Memory B cell (primary cell): Measurements from ENCODE around the gene GUCA1A.
"Not testable (repeated sequence)": the region's sequence is repeated elsewhere in the genome, so short reads cannot be mapped to it uniquely, and the experiment has no call there.

Source experiments
- ATAC-seq: fragments of 150-1000 bp; cut with Tn5 transposase; 2 replicates; pipeline ENCODE4 v1.10.0; 2021; ENCODE audit warnings: low read depth, mild to moderate bottlenecking, moderate library complexity
- DNase-seq, 2 donors: peaks; one replicate each; pipeline ENCODE4 v3.0.0; 2022; ENCODE audit warnings: low spot score in 2 of 2
- H3K27ac Mint-ChIP-seq: one replicate; pipeline ENCODE4 v1.8.0; 2022; ENCODE audit warnings: mild to moderate bottlenecking, moderate library complexity, mixed read lengths
- H3K27me3 Mint-ChIP-seq: one replicate; pipeline ENCODE4 v1.8.0; 2022; ENCODE audit warnings: mixed read lengths
- H3K36me3 Mint-ChIP-seq: one replicate; pipeline ENCODE4 v1.8.0; 2022; ENCODE audit warnings: mild to moderate bottlenecking, mixed read lengths
- H3K4me1 Mint-ChIP-seq: one replicate; pipeline ENCODE4 v1.8.0; 2022; ENCODE audit warnings: mixed read lengths
- H3K4me3 Mint-ChIP-seq: one replicate; pipeline ENCODE4 v1.8.0; 2022; ENCODE audit warnings: mild to moderate bottlenecking, moderate library complexity, mixed read lengths
- H3K9me3 Mint-ChIP-seq: one replicate; pipeline ENCODE4 v1.8.0; 2022; ENCODE audit warnings: mixed read lengths

GUCA1A gene

GRCh38 chr6:42175860-42176259, 2.7 kb downstream of the GUCA1A start:
- Mint-ChIP-seq H3K36me3 (no peaks in the 10 kb centered on the region), H3K9me3 (no peaks in the 10 kb centered on the region), H3K27ac (no peak overlapping the region), H3K4me1 (no peaks in the 10 kb centered on the region), H3K4me3 (no peak overlapping the region), H3K27me3 (peaks cover 11% of the 10 kb centered on the region)
- DNase-seq (no peak), ATAC-seq (no peak)

DNA sequence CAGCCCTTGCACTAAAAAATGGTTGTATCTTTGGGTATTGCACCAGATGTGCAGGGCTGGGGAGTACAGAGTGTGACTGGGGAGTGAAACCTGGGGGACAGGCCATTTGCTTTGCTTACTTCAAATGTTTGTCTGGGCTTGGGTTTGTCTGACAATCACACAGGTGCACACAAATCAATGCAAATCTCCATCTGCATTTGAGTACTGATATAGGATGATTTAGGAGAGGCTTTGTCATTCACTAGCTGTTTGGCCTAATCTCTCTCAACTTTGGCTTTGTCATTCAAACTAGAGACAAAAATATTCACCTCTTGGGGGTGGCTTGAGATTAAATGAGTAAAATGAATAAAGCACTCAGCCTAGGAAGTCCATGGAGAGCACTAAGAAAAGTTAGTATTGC, 3.8 kb downstream of the GUCA1A start:
- Mint-ChIP-seq H3K27ac (no peak overlapping the region), H3K9me3 (no peaks in the 10 kb centered on the region), H3K27me3 (peaks cover 11% of the 10 kb centered on the region), H3K36me3 (no peaks in the 10 kb centered on the region), H3K4me1 (no peaks in the 10 kb centered on the region), H3K4me3 (no peak overlapping the region)
- no peak for DNase-seq
- no peak for ATAC-seq

DNA sequence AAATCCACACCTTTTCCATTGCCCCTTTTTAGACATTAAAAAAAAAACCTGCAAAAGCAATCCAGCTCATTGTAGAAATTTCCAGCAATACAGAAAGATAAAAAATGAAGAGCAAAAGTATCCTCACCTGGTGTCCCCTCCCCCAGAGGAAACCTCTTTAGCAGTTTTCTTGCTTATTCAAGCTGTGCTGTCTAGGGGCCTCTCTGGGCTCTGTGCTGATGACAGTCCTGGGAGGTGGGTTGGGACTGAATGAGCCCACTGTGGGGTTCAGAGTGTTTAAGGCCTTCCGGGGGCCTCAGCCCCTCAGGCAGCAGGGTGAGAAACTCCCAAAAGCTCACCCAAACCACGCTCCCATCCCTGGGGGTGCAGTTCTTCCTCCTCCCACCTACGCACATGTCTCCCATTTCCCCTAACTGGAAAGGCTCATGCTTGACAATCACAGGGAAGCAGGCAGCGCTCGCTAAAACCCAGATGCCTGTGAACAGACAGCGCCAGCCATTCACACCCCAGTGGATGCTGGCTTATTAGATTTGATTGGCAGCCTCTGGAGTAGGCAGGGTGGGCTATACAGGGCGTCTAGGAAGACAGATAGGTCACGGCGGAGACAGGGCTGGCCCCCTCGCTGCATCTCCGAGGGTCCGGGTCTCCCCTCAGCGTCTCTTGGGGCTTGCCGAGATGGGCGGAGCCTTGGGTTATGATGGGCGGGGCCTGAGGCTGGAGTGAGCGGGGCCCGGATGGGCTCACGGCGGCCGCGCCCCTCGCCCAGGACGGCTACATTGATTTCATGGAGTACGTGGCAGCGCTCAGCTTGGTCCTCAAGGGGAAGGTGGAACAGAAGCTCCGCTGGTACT, 4.6 kb downstream of the GUCA1A start:
- ATAC-seq (peak; percentile 32), DNase-seq (no peak)
- no peaks in the 10 kb centered on the region for H3K9me3 Mint-ChIP-seq

DNA sequence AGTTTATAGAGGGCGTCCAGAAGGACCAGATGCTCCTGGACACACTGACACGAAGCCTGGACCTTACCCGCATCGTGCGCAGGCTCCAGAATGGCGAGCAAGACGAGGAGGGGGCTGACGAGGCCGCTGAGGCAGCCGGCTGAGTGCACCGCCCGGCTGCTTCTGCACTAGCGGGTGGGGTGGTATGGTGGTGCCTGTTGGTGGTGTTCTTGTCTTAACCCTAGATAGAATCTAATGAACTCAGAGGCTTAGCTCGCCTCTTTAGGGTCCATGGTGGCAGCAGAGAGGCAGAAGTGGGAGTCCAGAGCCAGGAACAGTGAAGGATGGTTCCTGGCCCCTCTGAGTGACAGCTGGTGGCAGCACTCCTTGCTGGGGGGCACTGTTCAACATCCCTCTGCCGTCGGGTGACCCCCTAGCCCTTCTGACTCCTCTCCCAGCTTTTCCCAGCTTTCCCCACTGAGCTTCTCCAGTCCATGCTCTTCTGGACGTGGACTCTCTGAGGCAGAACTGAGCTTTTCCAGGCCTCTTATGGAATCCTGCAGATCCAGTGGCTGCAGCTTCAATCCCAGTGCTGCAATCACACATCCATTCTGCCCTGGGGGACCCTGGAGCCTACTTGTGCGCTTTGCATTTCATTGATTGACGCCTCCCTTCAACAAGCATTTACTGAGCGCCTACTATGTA, 6.2 kb downstream of the GUCA1A start:
- H3K27ac Mint-ChIP-seq, result no peak overlapping the region
- no peaks in the 10 kb centered on the region for H3K4me1 Mint-ChIP-seq

More for the DNA sequence above, 4.6 kb downstream of the GUCA1A start:
- Mint-ChIP-seq H3K4me1 (no peaks in the 10 kb centered on the region), H3K27ac (no peak overlapping the region), H3K4me3 (peak overlapping the region; percentile 21), H3K27me3 (peaks cover 12% of the 10 kb centered on the region), H3K36me3 (no peaks in the 10 kb centered on the region)

GRCh38 chr6:42179945-42180313, 6.8 kb downstream of the GUCA1A start:
- Mint-ChIP-seq H3K27me3 (peaks cover 10% of the 10 kb centered on the region), H3K4me3 (no peak overlapping the region), H3K27ac (no peak overlapping the region), H3K4me1 (no peaks in the 10 kb centered on the region), H3K36me3 (no peaks in the 10 kb centered on the region), H3K9me3 (no peaks in the 10 kb centered on the region)
- ATAC-seq (no peak), DNase-seq (no peak)

More for the DNA sequence above, 6.2 kb downstream of the GUCA1A start:
- Mint-ChIP-seq H3K27me3 (peaks cover 10% of the 10 kb centered on the region), H3K4me3 (no peak overlapping the region), H3K9me3 (no peaks in the 10 kb centered on the region), H3K36me3 (no peaks in the 10 kb centered on the region)
- no peak for ATAC-seq
- no peak for DNase-seq

GRCh38 chr6:42182101-42182500, 8.9 kb downstream of the GUCA1A start:
- Mint-ChIP-seq H3K27me3 (peaks cover 10% of the 10 kb centered on the region), H3K4me1 (no peaks in the 10 kb centered on the region), H3K27ac (no peak overlapping the region), H3K9me3 (no peaks in the 10 kb centered on the region), H3K4me3 (no peak overlapping the region), H3K36me3 (peaks cover 4% of the 10 kb centered on the region)
- DNase-seq (no peak), ATAC-seq (no peak)

GRCh38 chr6:42184475-42184874, 11.3 kb downstream of the GUCA1A start:
- DNase-seq (no peak), ATAC-seq (no peak)
- Mint-ChIP-seq H3K4me1 (no peaks in the 10 kb centered on the region), H3K4me3 (no peak overlapping the region), H3K27me3 (peaks cover 7% of the 10 kb centered on the region), H3K9me3 (no peaks in the 10 kb centered on the region), H3K27ac (no peak overlapping the region), H3K36me3 (peaks cover 4% of the 10 kb centered on the region)

GRCh38 chr6:42185597-42185996, 12.4 kb downstream of the GUCA1A start:
- DNase-seq (no peak), ATAC-seq (no peak)
- Mint-ChIP-seq H3K9me3 (no peaks in the 10 kb centered on the region), H3K27me3 (peaks cover 3% of the 10 kb centered on the region), H3K36me3 (peaks cover 5% of the 10 kb centered on the region), H3K4me3 (no peak overlapping the region), H3K4me1 (no peaks in the 10 kb centered on the region), H3K27ac (no peak overlapping the region)

GRCh38 chr6:42188406-42188805, 15.2 kb downstream of the GUCA1A start:
- H3K36me3 Mint-ChIP-seq, result peaks cover 8% of the 10 kb centered on the region
- no peak for DNase-seq
- H3K27ac Mint-ChIP-seq, result no peak overlapping the region
- no peaks in the 10 kb centered on the region for H3K4me1 Mint-ChIP-seq
- H3K9me3 Mint-ChIP-seq, result no peaks in the 10 kb centered on the region
- peaks cover 1% of the 10 kb centered on the region for H3K27me3 Mint-ChIP-seq
- no peak overlapping the region for H3K4me3 Mint-ChIP-seq
- ATAC-seq, result no peak

- H3K27me3 Mint-ChIP-seq, result no peaks in the 10 kb centered on the region
- ATAC-seq (no peak), DNase-seq (no peak)
- H3K36me3 Mint-ChIP-seq, result peaks cover 10% of the 10 kb centered on the region
- no peaks in the 10 kb centered on the region for H3K4me1 Mint-ChIP-seq
- no peak overlapping the region for H3K4me3 Mint-ChIP-seq
- no peaks in the 10 kb centered on the region for H3K9me3 Mint-ChIP-seq
- no peak overlapping the region for H3K27ac Mint-ChIP-seq
Observed at GRCh38 chr6:42190554-42191183, 17.5 kb downstream of the GUCA1A start.

- DNase-seq, H3K9me3 Mint-ChIP-seq, H3K4me1 Mint-ChIP-seq, H3K27ac Mint-ChIP-seq, H3K4me3 Mint-ChIP-seq, H3K27me3 Mint-ChIP-seq, ATAC-seq, H3K36me3 Mint-ChIP-seq: not testable (repeated sequence)
Observed at GRCh38 chr6:42192385-42192784, 19.2 kb downstream of the GUCA1A start.

DNA sequence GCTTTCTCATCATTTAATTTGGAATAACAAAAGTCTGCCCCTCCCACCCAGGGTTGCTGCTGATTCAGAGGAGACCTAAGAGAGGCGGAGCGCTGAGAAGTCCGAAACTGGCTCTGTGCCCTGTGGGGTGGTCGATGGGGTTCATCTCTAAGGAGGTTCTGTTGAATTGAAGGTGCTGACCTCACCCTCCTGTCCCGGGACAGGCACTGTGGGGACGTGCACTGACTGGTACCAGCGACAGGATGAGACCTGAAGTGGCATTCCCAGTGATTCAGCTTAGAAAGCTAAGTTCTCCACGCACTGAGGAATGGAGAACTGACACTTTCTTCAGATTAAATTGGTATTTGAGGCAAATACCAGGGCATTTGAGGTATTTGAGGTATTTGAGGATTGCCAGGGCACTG, 20.3 kb downstream of the GUCA1A start:
- no peak for DNase-seq

DNA sequence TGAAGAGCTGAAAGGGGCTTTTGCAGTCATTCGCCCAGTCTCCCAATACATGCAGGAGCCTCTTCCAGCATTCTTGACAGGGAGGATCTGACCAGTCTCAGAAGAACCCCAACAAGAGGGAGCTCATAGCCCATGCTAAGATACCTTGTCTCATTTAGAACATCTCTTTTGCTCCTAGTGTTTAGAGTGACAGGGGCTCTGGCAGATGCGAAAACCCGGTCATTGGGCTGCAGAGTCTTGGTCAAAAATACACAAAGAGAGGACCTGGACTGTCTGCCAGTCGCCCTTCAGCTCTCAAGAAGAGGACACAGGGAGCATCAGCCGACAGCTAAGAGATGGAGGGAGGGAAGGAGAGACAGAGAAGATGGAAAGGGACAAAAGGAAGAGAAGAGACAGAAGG, 20.9 kb downstream of the GUCA1A start:
- H3K36me3 Mint-ChIP-seq, result peaks cover 9% of the 10 kb centered on the region
- no peak overlapping the region for H3K4me3 Mint-ChIP-seq
- H3K9me3 Mint-ChIP-seq, result no peaks in the 10 kb centered on the region
- H3K4me1 Mint-ChIP-seq, result peaks cover 2% of the 10 kb centered on the region
- H3K27me3 Mint-ChIP-seq, result no peaks in the 10 kb centered on the region
- ATAC-seq (no peak), DNase-seq (no peak)
- H3K27ac Mint-ChIP-seq, result no peak overlapping the region

More for the DNA sequence above, 20.3 kb downstream of the GUCA1A start:
- no peak overlapping the region for H3K4me3 Mint-ChIP-seq
- no peaks in the 10 kb centered on the region for H3K27me3 Mint-ChIP-seq
- H3K36me3 Mint-ChIP-seq, result peaks cover 9% of the 10 kb centered on the region
- H3K9me3 Mint-ChIP-seq, result no peaks in the 10 kb centered on the region
- no peak for ATAC-seq
- H3K27ac Mint-ChIP-seq, result no peak overlapping the region
- peaks cover 2% of the 10 kb centered on the region for H3K4me1 Mint-ChIP-seq

- H3K9me3 Mint-ChIP-seq, result peaks cover 5% of the 10 kb centered on the region
- no peaks in the 10 kb centered on the region for H3K27me3 Mint-ChIP-seq
- no peak for DNase-seq
- ATAC-seq, result no peak
- H3K36me3 Mint-ChIP-seq, result peaks cover 16% of the 10 kb centered on the region
- no peak overlapping the region for H3K27ac Mint-ChIP-seq
- peaks cover 2% of the 10 kb centered on the region for H3K4me1 Mint-ChIP-seq
- no peak overlapping the region for H3K4me3 Mint-ChIP-seq
Observed at GRCh38 chr6:42195415-42195814, 22.3 kb downstream of the GUCA1A start.
